Measurements from ENCODE around the gene PITHD1.
"Not testable (repeated sequence)": the region's sequence is repeated elsewhere in the genome, so short reads cannot be mapped to it uniquely, and the experiment has no call there.

Gene PITHD1

GRCh38 chr1:23777979-23778814 is at the start of gene PITHD1:
TSS of gene PITHD1 (plus strand) at chr1:23778418. CDS start at chr1:23778516, 98 bp downstream.
- peak; percentile 86 for DNase-seq

- no peak for DNase-seq
Observed at GRCh38 chr1:23732363-23733224, 45.6 kb upstream of the PITHD1 start.

GRCh38 chr1:23733281-23733680 is 44.9 kb upstream of the PITHD1 start:
- DNase-seq, result not testable (repeated sequence)

- no peak for DNase-seq
Observed at GRCh38 chr1:23736437-23737134, 41.6 kb upstream of the PITHD1 start.

- DNase-seq, result no peak
Observed at GRCh38 chr1:23741609-23742008, 36.6 kb upstream of the PITHD1 start.

- no peak for DNase-seq
Observed at GRCh38 chr1:23742670-23743286, 35.4 kb upstream of the PITHD1 start.

- peak; percentile 74 for DNase-seq
Observed at GRCh38 chr1:23743287-23744152, 34.7 kb upstream of the PITHD1 start, which contains the start of gene ELOA. TSS of gene ELOA (plus strand) at chr1:23743471. CDS start at chr1:23743504, 33 bp downstream.

GRCh38 chr1:23745515-23745914 is 32.7 kb upstream of the PITHD1 start:
- peak; percentile 40 for DNase-seq

GRCh38 chr1:23748016-23748415 is 30.2 kb upstream of the PITHD1 start:
- DNase-seq, result no peak

GRCh38 chr1:23751050-23751814 is 27.0 kb upstream of the PITHD1 start:
- DNase-seq, result peak; percentile 56

- DNase-seq, result no peak
Observed at GRCh38 chr1:23751815-23752200, 26.4 kb upstream of the PITHD1 start.

- no peak for DNase-seq
Observed at GRCh38 chr1:23752909-23753308, 25.3 kb upstream of the PITHD1 start.

- DNase-seq, result no peak
Observed at GRCh38 chr1:23756676-23757075, 21.5 kb upstream of the PITHD1 start.

- no peak for DNase-seq
Observed at GRCh38 chr1:23757812-23758211, 20.4 kb upstream of the PITHD1 start.

GRCh38 chr1:23759277-23759676 is 18.9 kb upstream of the PITHD1 start:
- no peak for DNase-seq

- no peak for DNase-seq
Observed at GRCh38 chr1:23763041-23763577, 15.1 kb upstream of the PITHD1 start.

GRCh38 chr1:23768733-23769132 is 9.5 kb upstream of the PITHD1 start:
- DNase-seq, result no peak

- peak; percentile 88 for DNase-seq
Observed at GRCh38 chr1:23772049-23772853, 6.0 kb upstream of the PITHD1 start.

GRCh38 chr1:23772854-23773242 is 5.4 kb upstream of the PITHD1 start:
- DNase-seq, result no peak

All from CD4-positive, alpha-beta T cell treated with Interleukin-17A for 1 hour (primary cell).